Measurements from ENCODE around the gene DLGAP1. TPM values are rescaled to one million over a fixed set of nuclear protein-coding genes. Genes with fewer than 3 reads are reported as not detected.

DLGAP1 gene
- total and polyA plus RNA-seq, 2 donors (not counting 1 experiment from before 2014, with no cell fraction given), result 0.07 to 0.61 TPM

- ChIA-PET CTCF (no interaction called here), POLR2A (no interaction called here)
- Mint-ChIP-seq H3K27me3 (no peaks in the 10 kb centered on the region), H3K27ac (no peak overlapping the region), H3K4me3 (no peak overlapping the region), H3K9me3 (ENCODE audit: insufficient read depth) (peaks cover 2% of the 10 kb centered on the region), H3K4me1 (no peaks in the 10 kb centered on the region)
- H3K27me3 ChIP-seq (replicated peaks in 1 of 4; ENCODE audit: control extremely low read depth in 1 of 4, control insufficient read depth in 3 of 4, insufficient read depth in 4 of 4, low read length in 3 of 4), result no peaks in the 10 kb centered on the region
- ATAC-seq (ENCODE audit: low read depth) (no peak), DNase-seq (no peak)
- intact Hi-C loops (cut with micrococcal nuclease), result no loop called here
- no peak overlapping the region for H3K4me3 ChIP-seq (ENCODE audit: control extremely low read depth in 1 of 5, extremely low read depth in 1 of 5, insufficient read depth in 1 of 5, low read depth in 2 of 5, low read length in 4 of 5)
- H4K20me1 ChIP-seq (ENCODE audit: control insufficient read depth, insufficient read depth, low read length, poor library complexity, severe bottlenecking), result no peaks in the 10 kb centered on the region
- no peak overlapping the region for H3K27ac ChIP-seq (ENCODE audit: low read length in 2 of 2)
- no peaks in the 10 kb centered on the region for H3K9me3 ChIP-seq (ENCODE audit: control extremely low read depth in 1 of 3, control insufficient read depth in 2 of 3, insufficient read depth in 1 of 3, low read length in 2 of 3)
- no peaks in the 10 kb centered on the region for H3K4me1 ChIP-seq (ENCODE audit: control insufficient read depth in 2 of 2, insufficient read depth in 2 of 2, low read length in 2 of 2)
- H3K9ac ChIP-seq (ENCODE audit: low read length), result no peak overlapping the region
- H3K79me2 ChIP-seq (ENCODE audit: control insufficient read depth, insufficient read depth, low read length), result no peaks in the 10 kb centered on the region
- TF ChIP-seq EZH2 (IDR thresholded peaks at IDR 0.05; ENCODE audit: borderline replicate concordance, insufficient read depth, low read depth, low read length, poor library complexity, severe bottlenecking) (no peak), CTCF (IDR thresholded peaks at IDR 0.05) (no peak)
- H3K36me3 ChIP-seq (replicated peaks in 1 of 2; ENCODE audit: control extremely low read depth in 1 of 2, control insufficient read depth in 1 of 2, extremely low read depth in 1 of 2, insufficient read depth in 2 of 2, low read length in 1 of 2), result no peaks in the 10 kb centered on the region
- no peak overlapping the region for H2AFZ ChIP-seq (ENCODE audit: insufficient read depth, low read depth, low read length, poor library complexity, severe bottlenecking)
- H3K4me2 ChIP-seq (replicated peaks; ENCODE audit: low read depth, low read length, poor library complexity, severe bottlenecking), result no peak overlapping the region
- 80% methylated on average over 2 of the region's 5 CpGs for WGBS (ENCODE audit: insufficient coverage)
These were observed 55.2 kb downstream of the DLGAP1 start for GRCh38 chr18:4399929-4400328.

DNA sequence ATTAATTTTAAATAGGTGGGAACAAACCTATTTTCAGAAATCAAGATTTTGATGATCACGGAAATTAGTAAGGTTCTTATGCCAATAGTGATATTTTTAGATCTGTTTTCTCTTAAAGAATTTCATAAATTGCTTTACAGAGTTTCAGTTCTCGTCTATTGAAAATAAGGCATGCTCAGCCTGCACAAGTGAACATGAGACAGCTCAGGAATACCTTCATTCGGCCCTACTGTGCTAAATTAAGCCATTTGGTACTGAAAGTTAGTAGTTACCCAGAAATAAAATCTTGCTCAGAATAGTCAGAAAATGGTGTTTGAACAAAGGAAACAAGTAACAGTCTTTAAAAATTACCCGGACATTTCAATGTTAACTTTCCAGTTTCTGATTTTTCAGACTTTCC is 60.4 kb downstream of the DLGAP1 start:
- Mint-ChIP-seq H3K27ac (no peak overlapping the region), H3K27me3 (no peaks in the 10 kb centered on the region), H3K4me1 (no peaks in the 10 kb centered on the region), H3K4me3 (no peak overlapping the region), H3K9me3 (ENCODE audit: insufficient read depth) (peaks cover 13% of the 10 kb centered on the region)
- TF ChIP-seq EZH2 (IDR thresholded peaks at IDR 0.05; ENCODE audit: borderline replicate concordance, insufficient read depth, low read depth, low read length, poor library complexity, severe bottlenecking) (no peak), CTCF (IDR thresholded peaks at IDR 0.05) (no peak)
- Histone ChIP-seq H3K79me2 (ENCODE audit: control insufficient read depth, insufficient read depth, low read length) (no peaks in the 10 kb centered on the region), H3K4me1 (ENCODE audit: control insufficient read depth in 2 of 2, insufficient read depth in 2 of 2, low read length in 2 of 2) (no peaks in the 10 kb centered on the region), H3K27ac (ENCODE audit: low read length in 2 of 2) (no peak overlapping the region), H2AFZ (ENCODE audit: insufficient read depth, low read depth, low read length, poor library complexity, severe bottlenecking) (no peak overlapping the region), H3K9me3 (ENCODE audit: control extremely low read depth in 1 of 3, control insufficient read depth in 2 of 3, insufficient read depth in 1 of 3, low read length in 2 of 3) (no peaks in the 10 kb centered on the region), H4K20me1 (ENCODE audit: control insufficient read depth, insufficient read depth, low read length, poor library complexity, severe bottlenecking) (no peaks in the 10 kb centered on the region), H3K36me3 (replicated peaks in 1 of 2; ENCODE audit: control extremely low read depth in 1 of 2, control insufficient read depth in 1 of 2, extremely low read depth in 1 of 2, insufficient read depth in 2 of 2, low read length in 1 of 2) (no peaks in the 10 kb centered on the region), H3K9ac (ENCODE audit: low read length) (no peak overlapping the region), H3K4me2 (replicated peaks; ENCODE audit: low read depth, low read length, poor library complexity, severe bottlenecking) (no peak overlapping the region), H3K4me3 (ENCODE audit: control extremely low read depth in 1 of 5, extremely low read depth in 1 of 5, insufficient read depth in 1 of 5, low read depth in 2 of 5, low read length in 4 of 5) (no peak overlapping the region), H3K27me3 (replicated peaks in 1 of 4; ENCODE audit: control extremely low read depth in 1 of 4, control insufficient read depth in 3 of 4, insufficient read depth in 4 of 4, low read length in 3 of 4) (no peaks in the 10 kb centered on the region)
- ChIA-PET CTCF (no interaction called here), POLR2A (no interaction called here)
- intact Hi-C loops (cut with micrococcal nuclease), result no loop called here
- ATAC-seq (ENCODE audit: low read depth) (no peak), DNase-seq (no peak)
- no CpG with 5 or more reads among the region's 4 CpGs for WGBS (ENCODE audit: insufficient coverage)
